Activated T-helper 9 cell treated with anti-CD3 and anti-CD28 coated beads, Interleukin-2, amount 50 U/mL, for 16 hours (primary cell): Measurements from ENCODE around the gene SCNM1.
"Not testable (repeated sequence)": the region's sequence is repeated elsewhere in the genome, so short reads cannot be mapped to it uniquely, and the experiment has no call there.

Source experiments
- DNase-seq: peaks from one replicate; pipeline ENCODE4 v3.0.0-alpha.2; 2020; ENCODE audit warnings: low read depth

The SCNM1 gene

GRCh38 chr1:151193856-151194255 lies 27.9 kb downstream of the SCNM1 start:
- DNase-seq = no peak

DNA sequence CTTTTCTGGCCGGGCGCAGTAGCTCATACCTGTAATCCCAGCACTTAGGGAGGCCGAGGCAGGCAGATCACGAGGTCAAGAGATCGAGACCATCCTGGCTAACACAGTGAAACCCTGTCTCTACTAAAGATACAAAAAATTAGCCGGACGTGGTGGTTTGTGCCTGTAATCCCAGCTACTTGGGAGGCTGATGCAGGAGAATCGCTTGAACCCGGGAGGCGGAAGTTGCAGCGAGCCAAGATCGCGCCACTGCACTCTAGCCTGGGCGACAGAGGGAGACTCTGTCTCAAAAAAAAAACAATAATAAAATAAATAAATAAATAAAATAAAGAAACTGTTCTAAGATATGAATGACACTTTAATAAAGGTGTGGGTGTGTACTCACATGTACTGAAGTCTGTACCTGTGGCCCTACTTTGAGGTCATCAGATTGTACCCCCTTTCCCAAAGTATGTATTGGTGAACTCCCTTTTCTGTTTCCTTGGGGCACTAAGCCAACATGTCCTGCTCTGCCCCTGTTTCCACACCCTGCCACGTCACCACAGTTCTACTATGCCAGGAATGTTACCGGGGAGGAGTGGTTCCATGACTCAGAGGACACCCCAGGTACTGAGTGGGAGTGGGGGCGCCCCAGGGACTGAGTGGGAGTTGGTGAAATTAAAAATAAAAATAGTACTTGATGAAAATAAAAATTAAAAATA lies 29.1 kb downstream of the SCNM1 start:
- not testable (repeated sequence) for DNase-seq

GRCh38 chr1:151196292-151196800 lies 30.4 kb downstream of the SCNM1 start:
- no peak for DNase-seq

GRCh38 chr1:151197863-151198253 lies 31.9 kb downstream of the SCNM1 start:
- no peak for DNase-seq

GRCh38 chr1:151198254-151199127 lies 32.5 kb downstream of the SCNM1 start, which contains the start of gene PIP5K1A:
Gene PIP5K1A, plus strand, starts transcription at chr1:151198552. Its CDS starts 445 bp downstream, at chr1:151198997.
- peak; percentile 97 for DNase-seq

GRCh38 chr1:151199873-151200581 lies 34.1 kb downstream of the SCNM1 start:
- no peak for DNase-seq

DNA sequence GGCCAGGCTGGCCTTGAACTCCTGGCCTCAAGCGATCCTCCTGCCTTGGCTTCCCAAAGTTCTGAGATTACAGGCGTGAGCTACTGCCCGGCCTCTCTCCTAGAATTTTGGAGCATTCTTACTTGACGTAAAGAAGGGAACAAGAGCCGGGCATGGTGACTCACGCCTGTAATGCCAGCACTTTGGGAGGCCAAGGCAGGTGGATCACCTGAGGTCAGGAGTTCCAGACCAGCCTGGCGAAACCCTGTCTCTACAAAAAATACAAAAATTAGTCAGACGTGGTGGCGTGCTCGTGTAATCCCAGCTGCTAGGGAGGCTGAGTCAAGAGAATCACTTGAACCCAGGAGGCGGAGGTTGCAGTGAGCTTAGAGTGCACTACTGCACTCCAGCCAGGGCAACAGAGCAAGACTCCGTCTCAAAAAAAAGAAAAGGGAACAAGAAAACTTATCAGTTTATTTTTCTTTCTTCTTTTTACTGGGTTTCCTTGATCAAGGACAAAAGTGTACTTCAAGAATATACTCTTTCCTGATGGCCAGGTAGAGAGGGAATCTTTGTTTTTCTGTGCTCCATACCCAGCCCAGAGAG lies 39.5 kb downstream of the SCNM1 start:
- DNase-seq = not testable (repeated sequence)

- no peak for DNase-seq
Measured at GRCh38 chr1:151210830-151211229, 44.9 kb downstream of the SCNM1 start.

DNA sequence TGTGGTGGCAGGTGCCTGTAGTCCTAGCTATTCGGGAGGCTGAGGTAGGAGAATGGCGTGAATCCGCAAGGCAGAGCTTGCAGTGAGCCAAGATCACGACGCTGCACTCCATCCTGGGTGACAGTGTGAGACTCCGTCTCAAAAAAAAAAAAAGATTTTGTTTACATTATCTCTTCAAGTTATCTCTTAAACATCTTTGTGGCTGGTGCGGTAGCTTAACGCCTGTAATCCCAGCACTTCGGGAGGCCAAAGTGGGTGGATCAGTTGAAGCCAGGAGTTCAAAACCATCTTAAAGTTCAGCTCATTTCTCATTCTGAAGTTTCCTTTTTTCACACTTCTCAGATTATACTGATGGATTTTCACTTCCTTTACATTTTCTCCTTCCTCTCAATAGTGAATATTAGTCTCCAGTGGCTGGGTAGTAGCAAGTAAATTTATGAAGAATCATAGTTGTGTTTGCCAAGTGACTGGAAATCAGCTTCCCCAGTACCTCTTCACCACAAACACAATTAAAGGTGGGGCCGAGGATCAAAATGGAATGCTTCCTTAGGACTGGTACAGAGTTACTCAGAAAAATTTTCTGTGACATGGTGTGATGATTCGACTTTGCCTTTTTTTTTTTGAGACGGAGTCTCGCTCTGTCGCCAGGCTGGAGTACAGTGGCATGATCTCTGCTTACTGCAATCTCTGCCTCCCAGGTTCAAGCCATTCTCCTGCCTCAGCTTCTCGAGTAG lies 46.2 kb downstream of the SCNM1 start:
- DNase-seq = no peak

DNA sequence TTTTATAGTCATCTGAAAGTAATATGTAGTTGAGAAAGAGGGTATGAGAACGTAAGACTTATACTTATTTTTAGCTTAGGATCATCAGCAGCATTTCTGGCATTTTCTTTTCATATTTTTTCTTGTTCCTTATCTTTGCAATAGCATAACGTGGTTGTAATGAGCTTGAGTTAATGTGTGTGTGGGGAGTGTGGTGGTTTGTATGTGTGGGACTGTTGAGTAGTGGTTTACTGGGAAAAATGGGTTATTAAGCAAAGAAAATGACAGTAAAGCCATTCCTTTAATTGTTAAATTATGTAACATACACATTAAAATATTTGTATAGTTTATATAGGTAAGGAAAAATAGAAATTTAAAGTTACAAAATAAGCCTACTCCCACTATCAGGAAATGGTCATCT lies 47.6 kb downstream of the SCNM1 start:
- DNase-seq = no peak
